B cell (primary cell): ENCODE measurements around the gene MAJIN. TPM values are rescaled to one million over a fixed set of nuclear protein-coding genes. Genes with fewer than 3 reads are reported as not detected.

ENCODE experiments used
- ATAC-seq: fragments of 200-7000 bp; cut with Tn5 transposase; one replicate; pipeline ENCODE4 v1.10.0; 2021; ENCODE audit warnings: low read depth, mild to moderate bottlenecking, moderate number of reproducible peaks, moderate library complexity
- CTCF ChIA-PET: fragments of 350-600 bp; sonication (Branson Sonifier 250); formaldehyde crosslinking; loops from one replicate; lab custom pipeline; 2021; ENCODE audit warnings: antibody characterized with exemption, inconsistent platforms; lab: Charles Lee
- POLR2A ChIA-PET: fragments of 350-600 bp; sonication (Branson Sonifier 250); formaldehyde crosslinking; loops from one replicate; lab custom pipeline; 2021; ENCODE audit warnings: antibody characterized with exemption; lab: Charles Lee
- DNase-seq: peaks from one replicate; pipeline ENCODE4 v3.0.0; 2013
- H2AFZ ChIP-seq: 2 replicates; pipeline ENCODE4 v1.6.1; 2012; ENCODE audit warnings: mild to moderate bottlenecking, low read depth, low read length; ENCODE audit not compliant: insufficient read depth, poor library complexity, severe bottlenecking
- H3K27ac ChIP-seq, 2 donors: 1 replicate in 1 of 2; 2 replicates in 1 of 2; pipeline ENCODE4 v1.5.1; 2012 to 2013; ENCODE audit warnings: low read length in 2 of 2, mild to moderate bottlenecking in 2 of 2, moderate library complexity in 1 of 2
- H3K27me3 ChIP-seq, 4 experiments: fragments of 200-600 bp in 1 of 4; sonication (generic) in 1 of 4; replicated peaks in 1 of 4; 1 replicate in 2 of 4; 2 replicates in 2 of 4; pipeline versions ENCODE4 v1.6.1 to v1.7.0; 2013 to 2016; ENCODE audit warnings: low read length in 3 of 4, mild to moderate bottlenecking in 2 of 4, mixed read lengths in 1 of 4, moderate library complexity in 1 of 4; ENCODE audit not compliant: insufficient read depth in 4 of 4, control insufficient read depth in 3 of 4; ENCODE audit errors: control extremely low read depth in 1 of 4
- H3K36me3 ChIP-seq, 2 experiments: replicated peaks in 1 of 2; 1 replicate in 1 of 2; 2 replicates in 1 of 2; pipeline versions ENCODE4 v1.6.1 to v1.7.1; 2013; ENCODE audit warnings: low read length in 1 of 2; ENCODE audit not compliant: insufficient read depth in 2 of 2, control insufficient read depth in 1 of 2; ENCODE audit errors: control extremely low read depth in 1 of 2, extremely low read depth in 1 of 2
- H3K4me1 ChIP-seq, 2 donors: fragments of 200-600 bp in 1 of 2; sonication (generic) in 1 of 2; 1 replicate in 1 of 2; 2 replicates in 1 of 2; pipeline versions ENCODE4 v1.5.1 to v1.6.1; 2013 to 2017; ENCODE audit warnings: low read length in 2 of 2; ENCODE audit not compliant: control insufficient read depth in 2 of 2, insufficient read depth in 2 of 2
- H3K4me2 ChIP-seq: replicated peaks from 2 replicates; pipeline ENCODE3; 2012; ENCODE audit warnings: mild to moderate bottlenecking, low read depth, low read length; ENCODE audit not compliant: poor library complexity, severe bottlenecking
- H3K4me3 ChIP-seq, 5 experiments: fragments of 200-600 bp in 1 of 5; sonication (generic) in 1 of 5; 1 replicate in 3 of 5; 2 replicates in 2 of 5; pipeline versions ENCODE4 v1.5.1 to v1.7.0; 2011 to 2016; ENCODE audit warnings: low read length in 4 of 5, mild to moderate bottlenecking in 4 of 5, low read depth in 2 of 5, control low read depth in 1 of 5, moderate library complexity in 1 of 5; ENCODE audit not compliant: insufficient read depth in 1 of 5; ENCODE audit errors: control extremely low read depth in 1 of 5, extremely low read depth in 1 of 5
- H3K79me2 ChIP-seq: fragments of 200-600 bp; sonication (generic); one replicate; pipeline ENCODE4 v1.6.0; 2016; ENCODE audit warnings: low read length; ENCODE audit not compliant: control insufficient read depth, insufficient read depth
- H3K9ac ChIP-seq: fragments of 200-600 bp; sonication (generic); 2 replicates; pipeline ENCODE4 v1.6.1; 2017; ENCODE audit warnings: mild to moderate bottlenecking, low read length, moderate library complexity
- H3K9me3 ChIP-seq, 3 donors: one replicate each; pipeline versions ENCODE4 v1.6.1 to v1.7.1; 2013; ENCODE audit warnings: low read length in 2 of 3; ENCODE audit not compliant: control insufficient read depth in 2 of 3, insufficient read depth in 1 of 3; ENCODE audit errors: control extremely low read depth in 1 of 3
- H4K20me1 ChIP-seq: 2 replicates; pipeline ENCODE4 v1.6.0; 2012; ENCODE audit warnings: mild to moderate bottlenecking, low read length; ENCODE audit not compliant: insufficient read depth, control insufficient read depth, poor library complexity, severe bottlenecking
- H3K27ac Mint-ChIP-seq: one replicate; pipeline ENCODE4 v1.8.0; 2021; ENCODE audit warnings: mixed read lengths
- H3K27me3 Mint-ChIP-seq: one replicate; pipeline ENCODE4 v1.8.0; 2021; ENCODE audit warnings: mixed read lengths
- H3K4me1 Mint-ChIP-seq: one replicate; pipeline ENCODE4 v1.8.0; 2021; ENCODE audit warnings: mixed read lengths
- H3K4me3 Mint-ChIP-seq: one replicate; pipeline ENCODE4 v1.8.0; 2021; ENCODE audit warnings: mixed read lengths
- H3K9me3 Mint-ChIP-seq: one replicate; pipeline ENCODE4 v1.8.0; 2022; ENCODE audit warnings: mixed read lengths; ENCODE audit not compliant: insufficient read depth
- EZH2 ChIP-seq: IDR thresholded peaks from 2 replicates; pipeline ENCODE4 v1.6.1; 2012; ENCODE audit warnings: borderline replicate concordance, low read depth, mild to moderate bottlenecking, moderate library complexity, low read length; ENCODE audit not compliant: insufficient read depth, poor library complexity, severe bottlenecking
- WGBS: methylation state at CpG from one replicate; pipeline ENCODE4 v1.1.5; 2013; ENCODE audit warnings: missing lambda C conversion rate; ENCODE audit not compliant: insufficient coverage; 5-methylcytosine and 5-hydroxymethylcytosine counted together
- intact Hi-C: fragments of 100-400 bp; cut with micrococcal nuclease; formaldehyde crosslinking; loops from one replicate; pipeline ENCODE4 v1.10.0; 2022
- polyA plus RNA-seq: library from polyadenylated mRNA; depleted of rRNA; stranded (reverse); fragments of >200 nt; gene quantifications from 2 replicates; pipeline ENCODE4 v1.2.3, GENCODE V29; 2012
- total RNA-seq, 2 donors: library from RNA; stranded (reverse); fragments of 120-200 nt in 1 of 2; gene quantifications; 1 replicate in 1 of 2; 2 replicates in 1 of 2; pipeline versions ENCODE4 v1.2.3 to v1.2.4, GENCODE V29; 2013 to 2022
- TF ChIP-seq, protein P1 (sequence below): fragments of 200-600 bp; IDR thresholded peaks from one replicate; pipeline ENCODE4 v1.8.0; 2022; ENCODE audit warnings: antibody characterized with exemption, mild to moderate bottlenecking

MAJIN gene
- total and polyA plus RNA-seq, 2 donors (not counting 1 experiment from before 2014, with no cell fraction given), result 0.71 to 2.4 TPM

DNA sequence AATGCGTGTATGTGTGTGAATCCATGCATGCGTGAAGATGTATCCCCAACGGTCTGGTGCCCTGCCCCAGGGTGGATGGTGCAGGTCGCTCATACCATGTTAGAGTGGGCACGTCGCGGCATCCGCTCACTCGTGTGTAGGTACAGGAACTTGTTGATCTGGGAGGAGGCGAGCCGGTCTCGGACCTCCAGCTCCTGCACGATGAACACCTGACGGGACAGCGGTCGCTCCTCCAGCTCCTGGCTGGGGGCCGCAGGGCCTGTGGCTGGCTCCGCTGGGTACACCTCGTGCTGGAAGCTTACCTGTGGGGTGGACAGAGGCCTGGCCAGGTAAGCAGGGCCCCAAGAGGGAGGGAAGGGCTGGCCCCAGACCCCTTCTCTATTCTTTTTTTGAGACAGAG is 73.4 kb downstream of the MAJIN start:
- WGBS, result 98% methylated on average over 19 of the region's 19 CpGs
- Histone ChIP-seq H3K79me2 (no peaks in the 10 kb centered on the region), H3K9me3 (no peaks in the 10 kb centered on the region), H3K27ac (no peak overlapping the region), H3K4me2 (no peak overlapping the region), H3K9ac (no peak overlapping the region), H3K4me3 (no peak overlapping the region), H3K27me3 (no peaks in the 10 kb centered on the region), H3K4me1 (peaks cover 7 to 10% of the 10 kb centered on the region in 2 donors), H2AFZ (no peak overlapping the region), H4K20me1 (no peaks in the 10 kb centered on the region), H3K36me3 (peaks cover 0 to 37% of the 10 kb centered on the region in 2 experiments)
- Mint-ChIP-seq H3K27me3 (no peaks in the 10 kb centered on the region), H3K4me1 (peaks cover 9% of the 10 kb centered on the region), H3K4me3 (no peak overlapping the region), H3K27ac (no peak overlapping the region), H3K9me3 (no peaks in the 10 kb centered on the region)
- CTCF ChIA-PET, result interaction anchor here (30.2 kb wide), 1 partner anchor 42 kb away, joined by 1254 read pairs; the partner anchor contains the start of gene CDC42BPG
- DNase-seq, result no peak
- TF ChIP-seq EZH2, result no peak
- TF ChIP-seq, protein P1, sequence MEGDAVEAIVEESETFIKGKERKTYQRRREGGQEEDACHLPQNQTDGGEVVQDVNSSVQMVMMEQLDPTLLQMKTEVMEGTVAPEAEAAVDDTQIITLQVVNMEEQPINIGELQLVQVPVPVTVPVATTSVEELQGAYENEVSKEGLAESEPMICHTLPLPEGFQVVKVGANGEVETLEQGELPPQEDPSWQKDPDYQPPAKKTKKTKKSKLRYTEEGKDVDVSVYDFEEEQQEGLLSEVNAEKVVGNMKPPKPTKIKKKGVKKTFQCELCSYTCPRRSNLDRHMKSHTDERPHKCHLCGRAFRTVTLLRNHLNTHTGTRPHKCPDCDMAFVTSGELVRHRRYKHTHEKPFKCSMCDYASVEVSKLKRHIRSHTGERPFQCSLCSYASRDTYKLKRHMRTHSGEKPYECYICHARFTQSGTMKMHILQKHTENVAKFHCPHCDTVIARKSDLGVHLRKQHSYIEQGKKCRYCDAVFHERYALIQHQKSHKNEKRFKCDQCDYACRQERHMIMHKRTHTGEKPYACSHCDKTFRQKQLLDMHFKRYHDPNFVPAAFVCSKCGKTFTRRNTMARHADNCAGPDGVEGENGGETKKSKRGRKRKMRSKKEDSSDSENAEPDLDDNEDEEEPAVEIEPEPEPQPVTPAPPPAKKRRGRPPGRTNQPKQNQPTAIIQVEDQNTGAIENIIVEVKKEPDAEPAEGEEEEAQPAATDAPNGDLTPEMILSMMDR, result no peak
- ATAC-seq, result no peak
- POLR2A ChIA-PET, result no interaction called here
- intact Hi-C loops, result no loop called here

DNA sequence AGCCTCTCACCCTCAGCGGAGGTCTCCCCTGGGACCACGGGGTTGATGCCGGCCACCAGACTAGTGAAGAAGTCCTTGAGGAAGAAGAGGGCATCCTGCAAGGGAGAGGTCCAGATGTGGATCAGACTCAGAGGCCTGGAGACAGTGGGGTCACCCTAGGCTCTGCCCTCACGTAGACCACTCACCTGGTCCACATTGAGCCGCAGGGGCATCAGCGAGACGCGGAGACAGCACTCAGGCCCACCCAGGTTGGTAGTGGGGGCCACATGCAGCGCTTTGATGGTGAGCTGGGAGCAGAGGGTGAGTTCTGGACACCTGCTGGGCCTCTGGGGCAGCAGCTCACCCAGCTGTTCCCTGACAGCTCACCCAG is 73.8 kb downstream of the MAJIN start:
- Histone ChIP-seq H3K27me3 (no peaks in the 10 kb centered on the region), H2AFZ (no peak overlapping the region), H4K20me1 (no peaks in the 10 kb centered on the region), H3K27ac (no peak overlapping the region), H3K4me1 (peaks cover 12 to 14% of the 10 kb centered on the region in 2 donors), H3K9ac (no peak overlapping the region), H3K36me3 (peaks cover 0 to 33% of the 10 kb centered on the region in 2 experiments), H3K9me3 (no peaks in the 10 kb centered on the region), H3K4me2 (no peak overlapping the region), H3K4me3 (no peak overlapping the region), H3K79me2 (no peaks in the 10 kb centered on the region)
- CTCF ChIA-PET, result interaction anchor here (30.2 kb wide), 1 partner anchor 42 kb away, joined by 1254 read pairs; the partner anchor contains the start of gene CDC42BPG
- ATAC-seq (no peak), DNase-seq (no peak)
- H3K9me3 Mint-ChIP-seq, result no peaks in the 10 kb centered on the region
- TF ChIP-seq EZH2, result no peak
- TF ChIP-seq, protein P1, result no peak
- WGBS, result 97% methylated on average over 9 of the region's 9 CpGs
- H3K27me3 Mint-ChIP-seq, result no peaks in the 10 kb centered on the region
- H3K4me1 Mint-ChIP-seq, result peaks cover 9% of the 10 kb centered on the region
- H3K4me3 Mint-ChIP-seq, result no peak overlapping the region
- H3K27ac Mint-ChIP-seq, result no peak overlapping the region
- intact Hi-C loops, result no loop called here
- POLR2A ChIA-PET, result no interaction called here
